ENCODE results near the gene SERGEF.

Gene SERGEF

GRCh38 chr11:17861036-17861755, 151.7 kb downstream of the SERGEF start:
- no peak overlapping the region for H3K4me3 ChIP-seq (ENCODE audit: low read length)
- no peak for TF ChIP-seq ZNF274 (IDR thresholded peaks at IDR 0.05; ENCODE audit: low read depth, low read length)

GRCh38 chr11:17859552-17859951, 153.3 kb downstream of the SERGEF start:
- no peak for TF ChIP-seq ZNF274 (IDR thresholded peaks at IDR 0.05; ENCODE audit: low read depth, low read length)
- no peak overlapping the region for H3K4me3 ChIP-seq (ENCODE audit: low read length)

- no peak for TF ChIP-seq ZNF274 (IDR thresholded peaks at IDR 0.05; ENCODE audit: low read depth, low read length)
- no peak overlapping the region for H3K4me3 ChIP-seq (ENCODE audit: low read length)
These were observed 157.1 kb downstream of the SERGEF start for GRCh38 chr11:17855531-17856290.

GRCh38 chr11:17853280-17853679, 159.6 kb downstream of the SERGEF start:
- H3K4me3 ChIP-seq (ENCODE audit: low read length), result no peak overlapping the region
- no peak for TF ChIP-seq ZNF274 (IDR thresholded peaks at IDR 0.05; ENCODE audit: low read depth, low read length)

GRCh38 chr11:17852246-17852645, 160.6 kb downstream of the SERGEF start:
- no peak overlapping the region for H3K4me3 ChIP-seq (ENCODE audit: low read length)
- TF ChIP-seq ZNF274 (IDR thresholded peaks at IDR 0.05; ENCODE audit: low read depth, low read length), result no peak

- TF ChIP-seq ZNF274 (IDR thresholded peaks at IDR 0.05; ENCODE audit: low read depth, low read length), result no peak
These were observed 161.2 kb downstream of the SERGEF start for GRCh38 chr11:17851697-17852096.

GRCh38 chr11:17850336-17850735, 162.5 kb downstream of the SERGEF start:
- no peak overlapping the region for H3K4me3 ChIP-seq (ENCODE audit: low read length)
- TF ChIP-seq ZNF274 (IDR thresholded peaks at IDR 0.05; ENCODE audit: low read depth, low read length), result no peak

More at GRCh38 chr11:17851697-17852096, 161.2 kb downstream of the SERGEF start:
- no peak overlapping the region for H3K4me3 ChIP-seq (ENCODE audit: low read length)

- no peak for TF ChIP-seq ZNF274 (IDR thresholded peaks at IDR 0.05; ENCODE audit: low read depth, low read length)
- H3K4me3 ChIP-seq (ENCODE audit: low read length), result no peak overlapping the region
These were observed 164.1 kb downstream of the SERGEF start for GRCh38 chr11:17848715-17849114.

- H3K4me3 ChIP-seq (ENCODE audit: low read length), result no peak overlapping the region
- TF ChIP-seq ZNF274 (IDR thresholded peaks at IDR 0.05; ENCODE audit: low read depth, low read length), result no peak
These were observed 165.9 kb downstream of the SERGEF start for GRCh38 chr11:17846852-17847453.

- TF ChIP-seq ZNF274 (IDR thresholded peaks at IDR 0.05; ENCODE audit: low read depth, low read length), result no peak
- H3K4me3 ChIP-seq (ENCODE audit: low read length), result no peak overlapping the region
These were observed 167.4 kb downstream of the SERGEF start for GRCh38 chr11:17845431-17845881.

- H3K4me3 ChIP-seq (ENCODE audit: low read length), result no peak overlapping the region
- no peak for TF ChIP-seq ZNF274 (IDR thresholded peaks at IDR 0.05; ENCODE audit: low read depth, low read length)
These were observed 172.7 kb downstream of the SERGEF start for GRCh38 chr11:17840101-17840548.

GRCh38 chr11:17839450-17839849, 173.4 kb downstream of the SERGEF start:
- TF ChIP-seq ZNF274 (IDR thresholded peaks at IDR 0.05; ENCODE audit: low read depth, low read length), result no peak
- no peak overlapping the region for H3K4me3 ChIP-seq (ENCODE audit: low read length)

- H3K4me3 ChIP-seq (ENCODE audit: low read length), result no peak overlapping the region
- TF ChIP-seq ZNF274 (IDR thresholded peaks at IDR 0.05; ENCODE audit: low read depth, low read length), result no peak
These were observed 174.7 kb downstream of the SERGEF start for GRCh38 chr11:17838102-17838501.

GRCh38 chr11:17831883-17832282, 181.0 kb downstream of the SERGEF start:
- no peak overlapping the region for H3K4me3 ChIP-seq (ENCODE audit: low read length)
- TF ChIP-seq ZNF274 (IDR thresholded peaks at IDR 0.05; ENCODE audit: low read depth, low read length), result no peak

GRCh38 chr11:17831228-17831627, 181.6 kb downstream of the SERGEF start:
- TF ChIP-seq ZNF274 (IDR thresholded peaks at IDR 0.05; ENCODE audit: low read depth, low read length), result no peak
- no peak overlapping the region for H3K4me3 ChIP-seq (ENCODE audit: low read length)
